ENCODE measurements around the gene RETN.

Gene RETN

GRCh38 chr19:7705387-7706187 lies 36.7 kb downstream of the RETN start:
- DNase-seq (ENCODE audit: low read depth in 2 of 2): no peak

DNA sequence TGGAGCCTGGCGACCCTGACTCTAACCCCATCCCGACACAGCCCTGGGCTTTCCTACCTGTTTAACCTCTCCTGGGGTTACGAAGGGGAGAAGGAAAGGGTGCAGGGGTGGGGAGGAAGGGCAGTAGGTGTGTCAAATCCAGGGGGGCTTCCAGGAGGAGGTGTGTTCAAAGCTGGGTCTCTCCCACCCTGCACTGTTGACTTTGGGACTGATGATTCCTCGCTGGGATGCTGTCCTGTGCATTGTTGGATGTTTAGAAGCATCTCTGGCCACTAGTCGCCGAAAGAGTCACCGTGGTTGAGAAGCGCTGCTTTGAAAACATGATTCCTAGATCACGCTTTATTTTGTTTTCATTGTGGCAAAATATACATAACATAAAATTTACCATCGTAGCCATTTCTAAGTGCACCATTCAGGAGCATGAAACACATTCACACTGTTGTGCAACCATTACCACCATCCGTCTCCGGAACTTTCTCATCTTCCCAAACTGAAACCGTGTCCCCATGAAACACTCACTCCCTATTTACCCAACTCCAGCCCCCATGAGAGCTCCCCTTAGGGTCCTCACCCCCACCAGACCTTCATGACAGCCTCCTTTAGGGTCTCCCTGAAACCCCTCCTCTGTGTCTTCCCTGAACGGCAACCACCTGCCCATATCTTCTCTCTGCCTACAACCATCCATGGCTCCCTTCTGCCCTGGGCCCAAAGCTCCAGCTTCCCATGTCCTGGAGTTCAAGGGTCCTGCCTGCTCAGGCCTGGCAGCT lies 37.5 kb downstream of the RETN start:
- DNase-seq (ENCODE audit: low read depth in 2 of 2): no peak

DNA sequence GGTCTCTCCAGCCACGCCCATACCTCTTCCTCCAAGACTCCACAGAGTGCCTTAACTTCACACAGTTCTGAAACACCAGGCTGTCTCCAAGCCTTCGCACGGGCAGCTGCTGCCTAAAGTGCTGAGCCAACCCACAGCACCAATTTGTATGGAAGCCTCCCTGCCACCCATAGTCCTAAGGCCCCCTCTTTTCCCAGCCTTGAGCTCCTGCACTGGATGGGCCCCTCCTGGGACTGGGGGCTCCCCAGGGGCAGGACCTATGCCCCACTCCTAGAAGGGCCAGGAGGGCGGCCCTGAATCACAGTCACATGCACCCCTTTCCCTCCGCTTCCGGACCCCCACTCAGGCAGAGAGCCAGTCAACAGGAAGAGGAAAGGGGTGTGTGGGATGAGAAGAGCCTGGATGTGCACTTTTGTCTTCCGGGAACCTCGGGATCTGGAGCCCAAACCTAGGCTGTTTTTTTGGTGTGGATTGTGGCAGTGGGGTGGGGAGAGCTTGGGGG lies 38.2 kb downstream of the RETN start:
- DNase-seq (ENCODE audit: low read depth in 2 of 2): no peak

- no peak for DNase-seq (ENCODE audit: low read depth in 2 of 2)
Measured at GRCh38 chr19:7709932-7710460, 41.1 kb downstream of the RETN start.

GRCh38 chr19:7710616-7711015 lies 41.8 kb downstream of the RETN start:
- no peak for DNase-seq (ENCODE audit: low read depth in 2 of 2)

DNA sequence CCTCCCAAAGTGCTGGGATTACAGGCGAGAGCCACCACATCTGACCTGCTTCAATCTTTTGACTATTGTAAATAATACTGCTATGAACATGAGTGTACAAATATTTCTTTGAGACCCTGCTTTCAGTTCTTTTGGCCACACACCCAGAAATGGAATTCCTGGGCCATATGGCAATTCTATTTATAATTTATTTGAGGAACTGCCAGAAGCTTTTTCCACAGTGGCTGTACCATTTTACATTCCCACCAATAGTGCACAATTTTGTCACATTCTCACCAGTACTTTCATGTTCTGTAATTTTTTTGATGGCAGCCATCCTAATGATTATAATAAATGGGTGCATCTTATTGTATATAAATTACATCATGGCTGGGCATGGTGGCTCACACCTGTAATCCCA lies 46.8 kb downstream of the RETN start:
- no peak for DNase-seq (ENCODE audit: low read depth in 2 of 2)

DNA sequence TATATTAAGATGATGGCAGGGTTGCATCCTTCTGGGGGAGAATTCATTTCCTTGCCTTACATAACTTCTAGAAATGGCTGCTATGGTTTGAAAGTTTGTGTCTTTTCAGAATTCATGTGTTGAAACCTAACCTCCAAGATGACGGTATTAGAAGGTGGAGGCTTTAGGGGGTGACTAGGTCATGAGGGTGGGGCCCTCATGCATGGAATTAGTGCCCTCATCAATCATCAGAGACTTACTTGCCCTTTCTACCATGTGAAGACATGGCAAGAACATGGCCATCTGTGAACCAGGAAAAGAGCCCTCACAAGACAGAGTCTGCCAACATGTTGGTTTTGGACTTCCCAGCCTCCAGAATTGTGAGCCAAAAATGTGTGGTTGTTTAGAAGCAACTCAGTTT lies 47.9 kb downstream of the RETN start:
- no peak for DNase-seq (ENCODE audit: low read depth in 2 of 2)

DNA sequence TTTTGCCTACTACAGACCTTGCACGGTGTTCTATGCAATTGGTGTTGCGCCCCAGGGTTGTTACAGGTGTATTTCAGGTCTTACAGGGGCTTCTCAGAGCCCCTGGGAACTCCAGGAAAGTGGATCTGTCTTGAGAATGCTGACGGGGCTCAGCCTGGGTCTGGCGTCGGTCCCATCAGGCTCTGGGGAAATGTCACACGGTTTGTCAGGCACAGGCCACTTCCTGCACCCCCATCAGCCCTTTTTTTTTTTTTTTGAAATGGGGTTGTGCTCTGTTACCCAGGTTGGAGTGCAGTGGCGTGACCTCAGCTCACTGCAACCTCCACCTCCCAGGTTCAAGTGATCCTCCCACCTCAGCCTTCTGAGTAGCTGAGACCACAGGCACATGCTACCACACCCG lies 49.8 kb downstream of the RETN start:
- DNase-seq (ENCODE audit: low read depth in 2 of 2): no peak
